Measurements from ENCODE around the gene LRRC4B. TPM values are rescaled to one million over a fixed set of nuclear protein-coding genes. Genes with fewer than 3 reads are reported as not detected.

LRRC4B gene
- total RNA-seq, 1 donor from 2014 or later = not detected

- no peak for DNase-seq (ENCODE audit: extremely low read depth, low read depth, low spot score)
Measured at GRCh38 chr19:50509366-50509765, 58.9 kb downstream of the LRRC4B start.

GRCh38 chr19:50508843-50509190 lies 59.4 kb downstream of the LRRC4B start:
- DNase-seq (ENCODE audit: extremely low read depth, low read depth, low spot score) = no peak

- no peak for DNase-seq (ENCODE audit: extremely low read depth, low read depth, low spot score)
Measured at GRCh38 chr19:50507376-50507775, 60.9 kb downstream of the LRRC4B start.

GRCh38 chr19:50506700-50507099 lies 61.5 kb downstream of the LRRC4B start:
- no peak for DNase-seq (ENCODE audit: extremely low read depth, low read depth, low spot score)

GRCh38 chr19:50505856-50506611 lies 62.2 kb downstream of the LRRC4B start:
- no peak for DNase-seq (ENCODE audit: extremely low read depth, low read depth, low spot score)

GRCh38 chr19:50501568-50502475 lies 66.4 kb downstream of the LRRC4B start:
- no peak for DNase-seq (ENCODE audit: extremely low read depth, low read depth, low spot score)

GRCh38 chr19:50501186-50501567 lies 67.1 kb downstream of the LRRC4B start:
- no peak for DNase-seq (ENCODE audit: extremely low read depth, low read depth, low spot score)

- DNase-seq (ENCODE audit: extremely low read depth, low read depth, low spot score) = no peak
Measured at GRCh38 chr19:50500753-50501151, 67.5 kb downstream of the LRRC4B start.

- no peak for DNase-seq (ENCODE audit: extremely low read depth, low read depth, low spot score)
Measured at GRCh38 chr19:50500060-50500752, 68.0 kb downstream of the LRRC4B start.

- DNase-seq (ENCODE audit: extremely low read depth, low read depth, low spot score) = no peak
Measured at GRCh38 chr19:50498219-50499056, 69.8 kb downstream of the LRRC4B start.

- no peak for DNase-seq (ENCODE audit: extremely low read depth, low read depth, low spot score)
Measured at GRCh38 chr19:50497022-50497405, 71.2 kb downstream of the LRRC4B start.

GRCh38 chr19:50496189-50497021 lies 71.8 kb downstream of the LRRC4B start:
- DNase-seq (ENCODE audit: extremely low read depth, low read depth, low spot score) = no peak

GRCh38 chr19:50495020-50495531 lies 73.2 kb downstream of the LRRC4B start:
- DNase-seq (ENCODE audit: extremely low read depth, low read depth, low spot score) = no peak

- DNase-seq (ENCODE audit: extremely low read depth, low read depth, low spot score) = no peak
Measured at GRCh38 chr19:50494186-50495019, 73.8 kb downstream of the LRRC4B start.

- no peak for DNase-seq (ENCODE audit: extremely low read depth, low read depth, low spot score)
Measured at GRCh38 chr19:50493171-50493570, 75.1 kb downstream of the LRRC4B start.

- no peak for DNase-seq (ENCODE audit: extremely low read depth, low read depth, low spot score)
Measured at GRCh38 chr19:50492303-50493052, 75.8 kb downstream of the LRRC4B start.

- DNase-seq (ENCODE audit: extremely low read depth, low read depth, low spot score) = no peak
Measured at GRCh38 chr19:50490991-50491472, 77.2 kb downstream of the LRRC4B start.

GRCh38 chr19:50490411-50490811 lies 77.8 kb downstream of the LRRC4B start:
- DNase-seq (ENCODE audit: extremely low read depth, low read depth, low spot score) = no peak

Measured in glomerular endothelial cell (primary cell).